NCI-H510A (cell line): ENCODE data around the gene POF1B.
"Not testable (repeated sequence)": the region's sequence is repeated elsewhere in the genome, so short reads cannot be mapped to it uniquely, and the experiment has no call there.

Source experiments
- DNase-seq: peaks from one replicate; lab custom pipeline; 2025; lab: John Stamatoyannopoulos, UW

The POF1B gene

GRCh38 chrX:85379174-85379907 is at the start of gene POF1B:
TSS of gene POF1B (minus strand) at chrX:85379665. CDS start at chrX:85379454, 211 bp downstream.
- DNase-seq: peak; percentile 0

GRCh38 chrX:85429066-85429465 is 49.6 kb upstream of the POF1B start:
- DNase-seq: no peak

GRCh38 chrX:85419293-85419692 is 39.8 kb upstream of the POF1B start:
- no peak for DNase-seq

- DNase-seq: no peak
Measured at GRCh38 chrX:85391878-85392238, 12.4 kb upstream of the POF1B start.

DNA sequence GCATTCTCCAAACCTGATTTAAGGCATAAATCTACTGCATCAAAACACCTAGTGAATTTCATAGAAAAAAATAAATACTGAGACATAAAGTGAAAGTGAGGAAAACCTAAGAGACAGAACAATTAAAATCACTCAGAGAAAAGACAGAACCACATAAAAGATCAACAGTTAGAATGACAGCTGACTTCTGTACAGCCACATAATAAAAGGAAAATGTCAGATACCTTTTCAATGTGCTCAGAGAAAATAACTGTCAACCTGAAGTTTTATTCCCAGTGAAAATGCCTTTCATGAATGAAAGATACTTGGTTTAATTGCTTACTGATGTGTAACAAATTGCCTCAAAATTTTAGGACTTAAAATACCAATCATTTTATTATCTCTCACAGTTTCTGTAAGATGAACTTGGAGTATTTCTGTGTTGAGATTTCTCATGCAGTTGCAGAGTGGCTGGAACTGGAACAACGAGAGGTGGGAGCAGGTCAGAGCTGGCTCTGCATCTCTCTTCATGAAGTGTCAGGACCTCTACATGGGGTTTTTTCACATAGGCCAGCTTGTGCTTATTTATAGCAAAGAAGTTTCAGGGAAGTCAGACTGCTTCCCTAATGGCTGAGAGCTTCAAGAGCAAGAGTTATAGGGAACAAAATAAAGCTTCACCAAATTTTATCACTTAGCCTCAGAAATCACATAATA is 11.9 kb upstream of the POF1B start:
- DNase-seq: no peak

DNA sequence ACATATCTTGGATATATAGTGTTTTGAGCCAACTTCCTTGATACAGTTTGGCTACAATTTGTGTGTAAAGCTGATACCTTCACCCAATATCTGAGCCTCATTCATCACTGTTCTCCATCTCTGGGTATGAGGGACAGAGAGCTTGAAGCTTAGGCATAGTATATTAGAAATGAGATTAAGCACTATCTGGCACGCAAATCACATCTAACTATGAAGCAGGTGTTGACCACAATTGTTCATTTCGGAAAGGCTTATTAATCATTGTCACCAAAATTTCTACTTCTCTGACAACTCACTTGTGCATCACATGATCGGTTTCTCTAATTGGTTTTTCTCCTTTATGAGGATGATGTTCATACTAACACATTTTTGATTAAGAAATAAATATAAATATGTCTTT is 2.1 kb upstream of the POF1B start:
- no peak for DNase-seq

- no peak for DNase-seq
Measured at GRCh38 chrX:85378461-85378860, 1.0 kb downstream of the POF1B start.

DNA sequence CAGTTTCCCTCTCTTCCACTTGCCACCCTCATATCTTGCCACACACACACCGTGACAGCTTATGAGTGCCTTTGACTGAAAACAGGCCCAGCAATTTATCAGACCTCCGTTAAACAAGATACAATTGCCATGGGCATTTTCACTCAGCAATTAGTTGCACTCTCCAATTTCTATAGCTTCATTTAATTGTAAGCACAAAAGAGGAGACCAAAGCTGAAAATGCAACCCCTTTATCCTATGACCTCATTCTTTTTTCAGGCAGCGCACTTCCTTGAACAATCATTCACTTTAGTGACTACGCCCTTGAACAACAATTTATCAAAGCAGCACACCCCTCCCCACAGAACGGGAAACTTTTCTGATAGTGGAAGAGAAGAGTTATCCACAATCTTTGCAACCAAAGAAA is 4.1 kb downstream of the POF1B start:
- DNase-seq: no peak

DNA sequence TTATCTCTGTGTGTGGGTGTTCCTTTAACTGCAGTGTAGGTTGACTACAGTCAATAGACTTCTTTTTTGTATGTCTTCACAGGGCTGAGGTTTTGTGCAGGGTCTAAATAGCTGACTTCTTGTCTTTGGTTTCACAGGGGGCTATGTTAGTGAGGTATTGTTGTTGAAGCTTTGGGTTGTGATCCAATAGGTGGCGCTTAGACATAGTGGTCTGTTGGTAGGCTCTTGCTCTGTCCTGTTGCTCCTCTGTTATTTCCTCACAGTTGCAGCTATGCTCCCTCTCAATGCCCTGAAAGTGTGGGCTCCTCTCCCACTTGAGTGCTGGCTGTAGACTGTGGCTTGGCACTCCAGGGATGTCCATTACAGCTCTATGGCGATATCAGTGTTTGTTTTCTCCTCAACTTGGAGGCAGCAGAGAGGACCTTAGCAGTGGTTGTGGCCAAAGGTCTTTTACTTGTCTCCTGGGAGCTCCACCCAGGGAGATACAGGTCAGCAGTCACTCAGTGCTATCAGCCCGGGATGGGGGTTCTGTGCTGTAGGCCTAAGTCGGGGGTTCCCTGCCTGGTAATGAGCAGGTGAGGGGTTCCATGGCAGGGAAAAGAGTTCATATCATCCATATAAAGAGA is 14.0 kb downstream of the POF1B start:
- DNase-seq: no peak

DNA sequence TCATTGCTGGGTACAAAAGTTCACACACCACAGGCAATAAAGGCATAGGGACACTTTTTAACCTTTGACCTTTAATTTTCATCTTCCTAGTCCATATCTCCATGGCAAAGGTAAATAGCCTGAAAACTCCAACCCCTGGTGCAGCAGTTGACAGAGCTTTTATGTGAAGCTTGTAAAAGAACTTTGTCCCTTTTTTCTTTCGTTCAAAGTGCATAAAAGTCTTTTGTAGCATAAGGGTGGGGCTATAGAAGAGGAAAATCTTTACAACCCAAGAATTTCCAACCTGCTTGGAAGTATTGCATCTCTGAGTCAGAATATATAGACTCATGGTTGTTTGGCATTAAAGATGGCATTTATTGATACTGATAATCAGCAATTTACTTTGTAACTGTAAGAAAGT is 20.4 kb downstream of the POF1B start:
- no peak for DNase-seq

DNA sequence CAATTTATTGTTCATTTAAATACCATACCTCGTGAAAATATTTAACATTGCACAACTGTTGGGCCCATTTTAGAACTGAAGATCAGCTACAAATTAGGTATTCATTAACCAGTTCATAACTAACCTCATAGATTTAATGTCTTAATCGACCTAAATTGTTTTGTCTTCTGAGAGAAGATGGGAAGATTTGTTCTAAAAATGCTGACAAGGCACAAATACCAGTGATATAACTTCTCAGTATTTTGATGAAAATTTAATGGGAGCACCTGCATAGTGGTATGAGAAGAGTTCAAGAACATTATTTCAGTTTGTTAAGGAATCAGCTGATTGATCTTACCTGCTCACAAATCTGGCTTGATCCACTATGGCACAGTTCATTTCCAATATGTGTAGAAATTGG is 33.9 kb downstream of the POF1B start:
- no peak for DNase-seq

DNA sequence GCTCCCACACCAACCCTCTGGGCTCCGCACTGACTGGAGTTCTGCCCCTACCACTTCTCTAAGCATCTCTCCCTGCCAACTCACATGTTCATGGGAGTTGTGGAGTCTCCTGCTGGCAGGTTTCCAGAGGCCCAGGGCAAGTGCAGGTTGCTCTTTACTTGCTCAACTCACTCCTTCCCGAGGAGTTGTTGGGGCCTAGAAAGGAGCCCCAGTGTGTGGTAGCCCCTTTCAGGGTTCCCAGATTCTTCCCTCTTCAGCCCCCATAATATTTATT is 52.5 kb downstream of the POF1B start:
- no peak for DNase-seq

DNA sequence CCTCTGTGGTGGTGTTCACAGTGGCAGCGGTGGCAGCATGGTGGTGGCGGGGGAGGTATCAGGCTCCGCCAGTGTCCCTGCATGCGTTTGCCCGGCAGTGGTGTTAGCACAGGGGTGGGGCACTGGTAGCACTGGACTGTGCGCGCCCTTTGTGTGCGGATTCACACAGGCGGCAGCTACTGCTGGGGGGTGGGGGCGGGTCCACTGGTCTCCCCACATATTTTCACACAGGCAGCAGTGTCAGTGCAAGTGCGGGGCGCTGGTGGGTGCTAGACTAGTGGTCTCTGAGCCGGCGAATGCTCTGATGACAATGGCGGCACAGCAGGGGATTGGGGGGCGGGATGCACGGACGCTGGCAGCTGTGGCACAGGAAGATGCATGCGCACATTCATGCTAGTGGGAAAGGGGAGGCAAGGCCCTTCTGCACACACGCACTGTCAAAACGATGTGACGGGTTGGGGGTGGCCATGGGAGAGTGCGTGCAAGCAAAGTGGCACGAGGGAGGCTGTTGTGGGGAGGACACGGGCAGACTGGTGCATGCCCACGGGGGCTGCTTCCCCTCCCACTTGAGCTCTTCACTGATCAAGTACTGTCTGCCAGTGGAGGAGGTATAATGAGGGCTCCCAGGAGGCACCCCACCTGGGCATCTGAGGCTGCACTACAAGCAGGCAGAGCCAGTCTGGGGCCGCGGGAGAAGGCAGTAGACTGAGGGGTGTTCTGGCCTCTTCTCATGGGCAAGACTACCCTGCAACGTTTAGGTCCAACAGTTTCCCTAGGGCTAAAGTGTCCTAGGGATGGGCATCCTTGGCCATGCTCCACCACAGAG is 53.0 kb downstream of the POF1B start:
- DNase-seq: no peak

GRCh38 chrX:85311348-85311747 is 68.1 kb downstream of the POF1B start:
- not testable (repeated sequence) for DNase-seq

GRCh38 chrX:85309717-85310116 is 69.7 kb downstream of the POF1B start:
- DNase-seq: no peak

- no peak for DNase-seq
Measured at GRCh38 chrX:85303544-85303943, 75.9 kb downstream of the POF1B start.

GRCh38 chrX:85288992-85289723 is 90.3 kb downstream of the POF1B start:
- DNase-seq: no peak

DNA sequence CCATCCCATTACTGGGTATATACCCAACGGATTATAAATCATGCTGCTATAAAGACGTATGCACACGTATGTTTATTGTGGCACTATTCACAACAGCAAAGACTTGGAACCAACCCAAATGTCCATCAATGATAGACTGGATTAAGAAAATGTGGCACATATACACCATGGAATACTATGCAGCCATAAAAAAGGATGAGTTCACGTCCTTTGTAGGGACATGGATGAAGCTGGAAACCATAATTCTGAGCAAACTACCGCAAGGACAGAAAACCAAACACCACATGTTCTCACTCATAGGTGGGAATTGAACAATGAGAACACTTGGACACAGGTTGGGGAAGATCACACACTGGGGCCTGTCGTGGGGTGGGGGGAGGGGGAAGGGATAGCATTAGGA is 94.2 kb downstream of the POF1B start:
- DNase-seq: not testable (repeated sequence)

- DNase-seq: no peak
Measured at GRCh38 chrX:85244450-85245211, 134.8 kb downstream of the POF1B start.

DNA sequence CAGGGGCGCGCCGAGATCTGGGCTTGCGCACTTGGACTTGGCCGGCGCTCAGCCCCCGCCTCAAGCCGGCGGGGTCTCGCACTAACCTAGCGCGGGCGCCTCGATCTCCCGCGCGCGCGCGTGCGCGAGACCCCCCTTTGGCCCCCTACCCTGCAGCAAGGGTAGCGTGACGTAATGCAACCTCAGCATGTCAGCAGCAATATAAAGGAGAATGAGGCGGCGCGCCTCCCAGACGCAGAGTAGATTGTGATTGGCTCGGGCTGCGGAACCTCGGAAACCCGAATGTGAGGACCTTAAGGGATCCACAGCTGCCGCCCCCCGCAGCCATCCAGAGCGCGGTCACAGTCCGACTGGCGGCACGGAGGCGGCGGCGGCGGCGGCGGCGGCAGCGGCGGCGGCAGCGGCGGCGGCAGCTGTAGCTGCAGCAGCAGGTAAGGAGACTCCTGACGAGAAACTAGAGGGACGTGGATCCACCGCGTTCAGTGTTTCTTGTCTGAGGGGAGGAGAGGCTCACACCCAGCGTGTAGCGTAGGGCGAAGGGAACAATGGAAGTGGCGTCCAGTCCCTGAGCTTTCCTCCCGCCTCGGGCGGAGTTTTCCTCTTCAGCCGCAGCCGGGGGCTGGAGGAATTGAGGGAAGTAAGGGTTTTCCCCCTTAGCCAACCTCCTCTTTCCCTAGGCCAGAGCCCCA is 135.6 kb downstream of the POF1B start, which contains the start of the genes SATL1 and ZNF711:
Gene SATL1, minus strand, starts transcription at position 19 of the 689 bp plus-strand sequence. CDS start 134,811 bp downstream, outside the sequence.
Gene ZNF711, plus strand, starts transcription at position 231 of the 689 bp plus-strand sequence. CDS start 3,582 bp downstream, outside the sequence.
- peak; percentile 77 for DNase-seq
